Vagina (tissue), 2 donors: Measurements from ENCODE around the gene KBTBD12. TPM values are rescaled to one million over a fixed set of nuclear protein-coding genes. Genes with fewer than 3 reads are reported as not detected.

ENCODE experiments used
- DNase-seq, 2 donors: peaks; one replicate each; pipeline ENCODE4 v3.0.0-alpha.2; 2017; ENCODE audit errors: extremely low spot score in 2 of 2
- H3K27ac ChIP-seq: fragments of 200-600 bp; sonication (generic); one replicate; pipeline ENCODE4 v1.5.1; 2019
- H3K27me3 ChIP-seq: fragments of 200-600 bp; sonication (generic); one replicate; pipeline ENCODE4 v1.5.1; 2019
- H3K36me3 ChIP-seq, 2 donors: fragments of 200-600 bp; sonication (generic); one replicate each; pipeline ENCODE4 v1.5.1; 2017 to 2019
- H3K4me1 ChIP-seq: fragments of 200-600 bp; sonication (generic); one replicate; pipeline ENCODE4 v1.5.1; 2019
- H3K4me3 ChIP-seq, 2 donors: fragments of 200-600 bp; sonication (generic); 1 replicate in 1 of 2; 2 replicates in 1 of 2; pipeline ENCODE4 v1.5.1; 2016 to 2019
- H3K9me3 ChIP-seq: fragments of 200-600 bp; sonication (generic); one replicate; pipeline ENCODE4 v1.5.1; 2019
- CTCF ChIP-seq, 3 experiments: fragments of 450-650 bp in 2 of 3; fragments of 200-600 bp in 1 of 3; sonication (generic) in 1 of 3; IDR thresholded peaks; one replicate each; pipeline ENCODE4 v1.5.1; 2017 to 2019; ENCODE audit warnings: antibody characterized with exemption in 3 of 3, mild to moderate bottlenecking in 2 of 3, moderate library complexity in 2 of 3
- POLR2A ChIP-seq, 2 donors: fragments of 450-650 bp; IDR thresholded peaks; one replicate each; pipeline ENCODE4 v1.6.1; 2017; ENCODE audit warnings: antibody characterized with exemption in 2 of 2, mild to moderate bottlenecking in 2 of 2, moderate library complexity in 2 of 2
- POLR2AphosphoS5 ChIP-seq, 2 donors: sonication (generic); formaldehyde crosslinking; IDR thresholded peaks; one replicate each; pipeline ENCODE4 v1.9.0; 2017; ENCODE audit warnings: antibody characterized with exemption in 2 of 2, mild to moderate bottlenecking in 2 of 2, low read depth in 1 of 2; ENCODE audit not compliant: insufficient read depth in 1 of 2
- intact Hi-C: fragments of 100-400 bp; cut with DNase I; formaldehyde crosslinking; loops from one replicate; pipeline ENCODE4 v1.15.1; 2023
- total RNA-seq: library from RNA; depleted of rRNA; stranded (reverse); fragments of >200 nt; gene quantifications from one replicate; pipeline ENCODE4 v1.2.3, GENCODE V29; 2016

The KBTBD12 gene
- total RNA-seq, 1 donor from 2014 or later, result not detected

DNA sequence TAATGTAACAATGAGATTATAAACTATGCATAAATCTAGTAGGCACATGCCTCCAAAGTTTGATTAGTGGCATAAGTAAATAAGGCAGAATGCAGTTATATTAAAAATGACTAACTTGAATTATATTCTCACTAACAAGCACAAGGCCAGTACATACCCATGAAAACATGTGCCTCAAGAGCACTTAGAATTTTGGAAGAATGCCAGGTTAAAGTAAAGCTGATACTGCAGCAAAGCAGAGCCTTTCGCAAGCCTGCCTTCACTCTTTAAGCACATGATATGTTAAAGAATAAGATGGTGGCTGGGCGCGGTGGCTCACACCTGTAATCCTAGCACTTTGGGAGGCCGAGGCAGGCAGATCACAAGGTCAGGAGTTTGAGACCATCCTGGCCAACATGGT is 49.0 kb downstream of the KBTBD12 start:
- Histone ChIP-seq H3K36me3 (no peaks in the 10 kb centered on the region), H3K27me3 (no peaks in the 10 kb centered on the region), H3K9me3 (no peaks in the 10 kb centered on the region), H3K4me3 (no peak overlapping the region), H3K27ac (no peak overlapping the region), H3K4me1 (no peaks in the 10 kb centered on the region)
- TF ChIP-seq POLR2A (IDR thresholded peaks at IDR 0.05), result no peak
- no peak for TF ChIP-seq CTCF (IDR thresholded peaks at IDR 0.05)
- no peak for TF ChIP-seq POLR2AphosphoS5 (IDR thresholded peaks at IDR 0.05; ENCODE audit: insufficient read depth in 1 of 2, low read depth in 1 of 2)
- intact Hi-C loops, result no loop called here
- DNase-seq, result no peak

GRCh38 chr3:127964816-127965215 is 49.8 kb downstream of the KBTBD12 start:
- no peak overlapping the region for H3K4me3 ChIP-seq
- H3K9me3 ChIP-seq, result no peaks in the 10 kb centered on the region
- no peak for TF ChIP-seq POLR2AphosphoS5 (IDR thresholded peaks at IDR 0.05; ENCODE audit: insufficient read depth in 1 of 2, low read depth in 1 of 2)
- TF ChIP-seq CTCF (IDR thresholded peaks at IDR 0.05), result no peak
- no peak for TF ChIP-seq POLR2A (IDR thresholded peaks at IDR 0.05)
- no peaks in the 10 kb centered on the region for H3K27me3 ChIP-seq
- no peak for DNase-seq
- no peaks in the 10 kb centered on the region for H3K36me3 ChIP-seq
- intact Hi-C loops, result no loop called here
- H3K4me1 ChIP-seq, result no peaks in the 10 kb centered on the region
- H3K27ac ChIP-seq, result no peak overlapping the region

GRCh38 chr3:127967316-127967715 is 52.3 kb downstream of the KBTBD12 start:
- H3K36me3 ChIP-seq, result no peaks in the 10 kb centered on the region
- H3K27ac ChIP-seq, result no peak overlapping the region
- no peaks in the 10 kb centered on the region for H3K4me1 ChIP-seq
- no peak for DNase-seq
- no peaks in the 10 kb centered on the region for H3K9me3 ChIP-seq
- H3K4me3 ChIP-seq, result no peak overlapping the region
- intact Hi-C loops, result no loop called here
- no peaks in the 10 kb centered on the region for H3K27me3 ChIP-seq
- no peak for TF ChIP-seq POLR2A (IDR thresholded peaks at IDR 0.05)
- no peak for TF ChIP-seq CTCF (IDR thresholded peaks at IDR 0.05)
- TF ChIP-seq POLR2AphosphoS5 (IDR thresholded peaks at IDR 0.05; ENCODE audit: insufficient read depth in 1 of 2, low read depth in 1 of 2), result no peak

GRCh38 chr3:127970966-127971592 is 56.0 kb downstream of the KBTBD12 start:
- no peak overlapping the region for H3K4me3 ChIP-seq
- H3K9me3 ChIP-seq, result no peaks in the 10 kb centered on the region
- H3K27ac ChIP-seq, result no peak overlapping the region
- DNase-seq, result no peak
- TF ChIP-seq CTCF (IDR thresholded peaks at IDR 0.05) (peak in 2 of 3 experiments; percentile 46 to 63), POLR2A (IDR thresholded peaks at IDR 0.05) (no peak), POLR2AphosphoS5 (IDR thresholded peaks at IDR 0.05; ENCODE audit: insufficient read depth in 1 of 2, low read depth in 1 of 2) (peak in 1 of 2 donors; percentile 15)
- no peaks in the 10 kb centered on the region for H3K36me3 ChIP-seq
- no peaks in the 10 kb centered on the region for H3K4me1 ChIP-seq
- intact Hi-C loops, result loop anchor here (5.0 kb wide), 1 partner anchor 319 kb away; no protein-coding TSS in a partner anchor
- no peaks in the 10 kb centered on the region for H3K27me3 ChIP-seq

GRCh38 chr3:127974226-127974625 is 59.2 kb downstream of the KBTBD12 start:
- no peak for DNase-seq
- H3K36me3 ChIP-seq, result no peaks in the 10 kb centered on the region
- no peaks in the 10 kb centered on the region for H3K4me1 ChIP-seq
- intact Hi-C loops, result loop anchor here (5.0 kb wide), 1 partner anchor 322 kb away; no protein-coding TSS in a partner anchor
- H3K27ac ChIP-seq, result no peak overlapping the region
- no peaks in the 10 kb centered on the region for H3K9me3 ChIP-seq
- no peak overlapping the region for H3K4me3 ChIP-seq
- no peaks in the 10 kb centered on the region for H3K27me3 ChIP-seq
- TF ChIP-seq POLR2A (IDR thresholded peaks at IDR 0.05) (no peak), POLR2AphosphoS5 (IDR thresholded peaks at IDR 0.05; ENCODE audit: insufficient read depth in 1 of 2, low read depth in 1 of 2) (no peak), CTCF (IDR thresholded peaks at IDR 0.05) (no peak)
